ENCODE results near the gene COMMD1.
"Not testable (repeated sequence)": the region's sequence is repeated elsewhere in the genome, so short reads cannot be mapped to it uniquely, and the experiment has no call there.

The COMMD1 gene

GRCh38 chr2:62040926-62041325, 135.5 kb downstream of the COMMD1 start:
- no peaks in the 10 kb centered on the region for H3K36me3 Mint-ChIP-seq (ENCODE audit: low read depth)
- peaks cover 13% of the 10 kb centered on the region for H3K4me1 Mint-ChIP-seq (ENCODE audit: low read depth)
- H3K9me3 Mint-ChIP-seq: peaks cover 5% of the 10 kb centered on the region
- H3K27ac Mint-ChIP-seq: no peak overlapping the region
- no peaks in the 10 kb centered on the region for H3K27me3 Mint-ChIP-seq (ENCODE audit: low read depth)
- DNase-seq (ENCODE audit: low spot score): no peak
- no peak overlapping the region for H3K4me3 Mint-ChIP-seq

- H3K36me3 Mint-ChIP-seq (ENCODE audit: low read depth); H3K27me3 Mint-ChIP-seq (ENCODE audit: low read depth); DNase-seq (ENCODE audit: low spot score); H3K9me3 Mint-ChIP-seq; H3K27ac Mint-ChIP-seq; H3K4me3 Mint-ChIP-seq: not testable (repeated sequence)
- peaks cover 13% of the 10 kb centered on the region for H3K4me1 Mint-ChIP-seq (ENCODE audit: low read depth)
Measured at GRCh38 chr2:62041701-62042385, 136.4 kb downstream of the COMMD1 start.

- H3K4me3 Mint-ChIP-seq: no peak overlapping the region
- H3K27me3 Mint-ChIP-seq (ENCODE audit: low read depth): no peaks in the 10 kb centered on the region
- no peak overlapping the region for H3K27ac Mint-ChIP-seq
- DNase-seq (ENCODE audit: low spot score): no peak
- no peaks in the 10 kb centered on the region for H3K36me3 Mint-ChIP-seq (ENCODE audit: low read depth)
- peaks cover 13% of the 10 kb centered on the region for H3K4me1 Mint-ChIP-seq (ENCODE audit: low read depth)
- peaks cover 5% of the 10 kb centered on the region for H3K9me3 Mint-ChIP-seq
Measured at GRCh38 chr2:62042400-62042799, 136.9 kb downstream of the COMMD1 start.

GRCh38 chr2:62042944-62043343, 137.5 kb downstream of the COMMD1 start:
- Mint-ChIP-seq H3K27me3 (ENCODE audit: low read depth) (no peaks in the 10 kb centered on the region), H3K9me3 (peaks cover 5% of the 10 kb centered on the region), H3K27ac (no peak overlapping the region), H3K4me1 (ENCODE audit: low read depth) (peaks cover 13% of the 10 kb centered on the region), H3K36me3 (ENCODE audit: low read depth) (no peaks in the 10 kb centered on the region), H3K4me3 (no peak overlapping the region)
- no peak for DNase-seq (ENCODE audit: low spot score)

- no peak overlapping the region for H3K4me3 Mint-ChIP-seq
- peaks cover 5% of the 10 kb centered on the region for H3K9me3 Mint-ChIP-seq
- no peaks in the 10 kb centered on the region for H3K27me3 Mint-ChIP-seq (ENCODE audit: low read depth)
- peaks cover 2% of the 10 kb centered on the region for H3K4me1 Mint-ChIP-seq (ENCODE audit: low read depth)
- no peak overlapping the region for H3K27ac Mint-ChIP-seq
- H3K36me3 Mint-ChIP-seq (ENCODE audit: low read depth): no peaks in the 10 kb centered on the region
- DNase-seq (ENCODE audit: low spot score): no peak
Measured at GRCh38 chr2:62045017-62045543, 139.6 kb downstream of the COMMD1 start.

- Mint-ChIP-seq H3K27me3 (ENCODE audit: low read depth) (no peaks in the 10 kb centered on the region), H3K4me1 (ENCODE audit: low read depth) (no peaks in the 10 kb centered on the region), H3K9me3 (peaks cover 5% of the 10 kb centered on the region), H3K4me3 (no peak overlapping the region), H3K36me3 (ENCODE audit: low read depth) (no peaks in the 10 kb centered on the region), H3K27ac (no peak overlapping the region)
- no peak for DNase-seq (ENCODE audit: low spot score)
Measured at GRCh38 chr2:62046141-62046540, 140.7 kb downstream of the COMMD1 start.

GRCh38 chr2:62050456-62051045, 145.1 kb downstream of the COMMD1 start:
- Mint-ChIP-seq H3K36me3 (ENCODE audit: low read depth) (no peaks in the 10 kb centered on the region), H3K27me3 (ENCODE audit: low read depth) (no peaks in the 10 kb centered on the region), H3K4me3 (no peak overlapping the region), H3K4me1 (ENCODE audit: low read depth) (peaks cover 16% of the 10 kb centered on the region), H3K9me3 (no peaks in the 10 kb centered on the region), H3K27ac (no peak overlapping the region)
- DNase-seq (ENCODE audit: low spot score): no peak

- Mint-ChIP-seq H3K36me3 (ENCODE audit: low read depth) (no peaks in the 10 kb centered on the region), H3K9me3 (no peaks in the 10 kb centered on the region), H3K4me1 (ENCODE audit: low read depth) (peaks cover 16% of the 10 kb centered on the region), H3K4me3 (no peak overlapping the region), H3K27ac (no peak overlapping the region), H3K27me3 (ENCODE audit: low read depth) (no peaks in the 10 kb centered on the region)
- DNase-seq (ENCODE audit: low spot score): no peak
Measured at GRCh38 chr2:62054029-62054791, 148.7 kb downstream of the COMMD1 start.

GRCh38 chr2:62054916-62055450, 149.5 kb downstream of the COMMD1 start:
- H3K27ac Mint-ChIP-seq: no peak overlapping the region
- no peaks in the 10 kb centered on the region for H3K36me3 Mint-ChIP-seq (ENCODE audit: low read depth)
- H3K27me3 Mint-ChIP-seq (ENCODE audit: low read depth): no peaks in the 10 kb centered on the region
- H3K4me3 Mint-ChIP-seq: no peak overlapping the region
- DNase-seq (ENCODE audit: low spot score): no peak
- H3K9me3 Mint-ChIP-seq: no peaks in the 10 kb centered on the region
- H3K4me1 Mint-ChIP-seq (ENCODE audit: low read depth): peaks cover 16% of the 10 kb centered on the region

- Mint-ChIP-seq H3K27me3 (ENCODE audit: low read depth) (no peaks in the 10 kb centered on the region), H3K27ac (no peak overlapping the region), H3K9me3 (peaks cover under 1% of the 10 kb centered on the region), H3K36me3 (ENCODE audit: low read depth) (no peaks in the 10 kb centered on the region), H3K4me1 (ENCODE audit: low read depth) (peaks cover 16% of the 10 kb centered on the region), H3K4me3 (no peak overlapping the region)
- no peak for DNase-seq (ENCODE audit: low spot score)
Measured at GRCh38 chr2:62055724-62056336, 150.4 kb downstream of the COMMD1 start.

GRCh38 chr2:62056341-62056740, 150.9 kb downstream of the COMMD1 start:
- Mint-ChIP-seq H3K27ac (no peak overlapping the region), H3K27me3 (ENCODE audit: low read depth) (no peaks in the 10 kb centered on the region), H3K4me3 (no peak overlapping the region)

GRCh38 chr2:62065243-62065642, 159.8 kb downstream of the COMMD1 start:
- H3K36me3 Mint-ChIP-seq (ENCODE audit: low read depth): no peaks in the 10 kb centered on the region
- H3K27ac Mint-ChIP-seq: no peak overlapping the region
- H3K27me3 Mint-ChIP-seq (ENCODE audit: low read depth): no peaks in the 10 kb centered on the region
- DNase-seq (ENCODE audit: low spot score): no peak
- H3K9me3 Mint-ChIP-seq: peaks cover 5% of the 10 kb centered on the region
- H3K4me1 Mint-ChIP-seq (ENCODE audit: low read depth): no peaks in the 10 kb centered on the region
- no peak overlapping the region for H3K4me3 Mint-ChIP-seq

More at GRCh38 chr2:62056341-62056740, 150.9 kb downstream of the COMMD1 start:
- peaks cover 5% of the 10 kb centered on the region for H3K9me3 Mint-ChIP-seq
- no peaks in the 10 kb centered on the region for H3K36me3 Mint-ChIP-seq (ENCODE audit: low read depth)
- no peak for DNase-seq (ENCODE audit: low spot score)
- H3K4me1 Mint-ChIP-seq (ENCODE audit: low read depth): peaks cover 16% of the 10 kb centered on the region

- Mint-ChIP-seq H3K4me3 (no peak overlapping the region), H3K9me3 (peaks cover 4% of the 10 kb centered on the region), H3K27ac (no peak overlapping the region), H3K36me3 (ENCODE audit: low read depth) (no peaks in the 10 kb centered on the region), H3K4me1 (ENCODE audit: low read depth) (no peaks in the 10 kb centered on the region), H3K27me3 (ENCODE audit: low read depth) (no peaks in the 10 kb centered on the region)
- DNase-seq (ENCODE audit: low spot score): no peak
Measured at GRCh38 chr2:62071126-62071598, 165.7 kb downstream of the COMMD1 start.

Data from T-helper 2 cell treated with Interferon-gamma antibody and Interleukin-4, amounts not matched to agents 5 μg/mL and 100 μg/mL, for 36 hours (primary cell).